Activated CD8-positive, alpha-beta memory T cell treated with anti-CD3 and anti-CD28 coated beads for 24 hours (primary cell): ENCODE measurements around the gene CTDSPL2.
"Not testable (repeated sequence)": the region's sequence is repeated elsewhere in the genome, so short reads cannot be mapped to it uniquely, and the experiment has no call there.

Source experiments
- DNase-seq: peaks from one replicate; pipeline ENCODE4 v3.0.0-alpha.2; 2020

The CTDSPL2 gene

DNA sequence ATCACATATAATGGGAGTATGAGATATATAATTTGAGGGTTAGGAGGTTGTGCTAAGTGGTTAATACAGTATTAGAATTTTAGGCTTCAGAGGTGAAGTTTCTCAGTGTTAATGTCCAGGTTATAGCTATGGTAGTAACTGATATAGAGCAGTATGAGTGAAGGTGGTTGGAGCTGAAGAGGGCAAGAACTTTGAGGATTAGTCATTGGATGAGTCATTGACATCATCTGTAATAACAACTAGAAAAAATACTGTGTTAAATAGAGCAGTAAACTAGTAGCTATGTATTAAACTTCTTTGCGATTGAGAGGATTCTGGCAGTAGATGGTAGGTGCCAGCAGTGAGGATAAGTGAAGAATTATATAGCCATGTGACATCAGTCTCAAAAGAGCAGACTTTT is 62.0 kb downstream of the CTDSPL2 start:
- DNase-seq, result no peak

DNA sequence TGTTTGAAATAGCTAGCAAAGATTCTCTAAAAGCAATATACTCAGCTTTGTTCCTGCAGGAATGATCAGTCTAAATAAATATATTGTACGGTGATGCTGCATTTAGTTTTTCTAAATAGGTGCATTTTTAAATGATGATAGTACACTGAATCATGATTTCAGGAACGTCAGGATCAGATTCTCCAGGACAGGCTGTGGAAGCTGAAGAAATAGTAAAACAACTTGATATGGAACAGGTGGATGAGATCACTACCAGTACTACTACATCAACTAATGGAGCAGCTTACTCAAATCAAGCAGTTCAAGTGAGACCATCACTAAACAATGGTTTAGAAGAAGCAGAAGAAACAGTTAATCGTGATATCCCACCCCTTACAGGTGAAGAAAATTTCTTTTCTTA is 63.2 kb downstream of the CTDSPL2 start:
- DNase-seq, result no peak

DNA sequence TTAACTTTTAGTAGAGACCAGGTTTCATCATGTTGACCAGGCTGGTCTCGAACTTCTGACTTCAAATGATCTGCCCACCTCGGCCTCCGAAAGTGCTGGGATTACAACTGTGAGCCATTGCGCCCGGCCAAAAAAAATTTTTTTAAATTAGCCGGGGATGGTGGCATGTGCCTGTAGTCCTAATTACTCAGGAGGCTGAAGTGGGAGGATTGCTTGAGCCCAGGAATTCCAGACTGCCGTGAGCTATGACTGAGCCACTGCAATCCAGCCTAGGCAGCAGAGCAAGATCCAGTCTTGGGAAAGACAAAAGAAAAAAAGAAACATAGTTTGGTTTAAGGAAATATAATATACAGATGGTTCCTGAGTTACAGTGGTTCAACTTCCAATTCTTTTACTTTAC is 64.6 kb downstream of the CTDSPL2 start:
- DNase-seq, result no peak

DNA sequence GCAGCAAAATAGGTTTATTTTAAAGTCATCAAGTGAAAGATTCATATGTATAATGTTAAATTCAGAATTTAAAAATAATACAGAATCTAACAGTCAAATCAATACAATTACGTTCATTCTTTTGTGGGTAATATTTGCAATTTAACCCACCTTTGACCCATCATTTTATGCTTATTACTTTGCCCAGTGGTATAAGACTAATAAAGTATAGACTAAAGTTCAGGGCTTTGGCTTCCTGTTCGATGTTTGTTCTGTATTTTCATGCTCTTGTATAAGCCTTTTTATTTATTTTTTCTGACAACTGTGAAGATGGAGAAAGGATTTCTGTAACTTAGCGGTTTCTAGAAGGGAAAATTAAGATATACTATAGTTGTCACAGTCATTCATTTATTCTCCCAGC is 65.2 kb downstream of the CTDSPL2 start:
- no peak for DNase-seq

DNA sequence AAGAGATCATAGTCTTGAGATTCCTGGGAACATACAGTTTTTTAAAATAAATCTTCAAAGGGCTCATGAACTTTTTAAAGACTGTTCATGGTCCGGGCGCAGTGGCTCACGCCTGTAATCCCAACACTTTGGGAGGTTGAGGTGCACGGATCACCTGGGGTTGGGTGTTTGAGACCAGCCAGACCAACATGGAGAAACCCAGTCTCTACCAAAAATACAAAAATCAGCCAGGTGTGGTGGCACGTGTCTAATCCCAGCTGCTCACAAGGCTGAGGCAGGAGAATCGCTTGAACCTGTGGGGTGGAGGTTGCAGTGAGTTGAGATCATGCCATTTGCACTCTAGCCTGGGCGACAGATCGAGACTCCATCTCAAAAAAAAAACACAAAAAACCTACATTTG is 68.1 kb downstream of the CTDSPL2 start:
- no peak for DNase-seq

DNA sequence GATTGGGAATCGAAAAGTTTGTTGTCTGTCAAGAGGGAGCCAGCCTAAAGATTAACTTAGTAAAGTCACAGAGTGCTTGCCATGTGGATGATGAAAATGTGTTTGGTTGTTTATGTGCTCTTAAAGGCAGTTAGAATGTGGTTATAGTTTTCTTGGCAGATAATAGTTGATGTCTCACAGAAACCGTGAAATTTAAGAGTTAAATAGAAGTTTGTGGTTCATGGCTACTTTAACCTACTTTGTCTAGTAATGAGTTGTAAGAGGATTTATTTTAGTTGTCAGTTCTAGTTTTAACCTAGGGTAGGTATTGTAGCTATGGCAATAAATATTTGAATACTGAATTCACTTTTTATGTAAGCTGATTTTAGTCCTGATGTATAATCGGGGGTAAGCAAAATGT is 73.1 kb downstream of the CTDSPL2 start:
- DNase-seq, result no peak

DNA sequence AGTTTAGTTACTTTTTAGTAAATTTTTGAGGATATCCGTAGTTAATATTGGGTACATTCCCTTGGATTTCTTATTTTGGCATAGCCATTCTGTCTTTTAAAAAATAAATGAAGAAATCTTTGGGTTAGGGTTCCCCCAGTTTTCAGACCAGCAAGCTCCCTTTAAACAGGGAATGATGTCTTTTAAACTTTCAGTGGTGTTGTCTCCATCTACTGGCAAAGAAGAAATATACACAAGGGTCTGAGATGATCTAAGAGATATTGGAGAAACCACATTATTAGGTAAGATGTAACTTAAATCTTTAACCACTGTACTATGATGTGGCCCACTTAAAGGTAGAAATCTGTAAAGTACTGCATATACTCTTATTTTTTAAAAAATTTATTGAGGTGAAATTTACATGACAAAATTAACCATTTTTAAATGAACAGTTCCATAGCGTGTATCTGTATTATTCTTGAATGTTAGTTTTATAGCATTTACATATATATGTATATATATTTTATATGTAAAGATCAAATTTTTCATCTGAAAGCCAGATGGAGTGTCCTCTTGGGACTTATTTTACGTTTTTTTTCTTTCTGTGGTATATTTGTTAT is 74.4 kb downstream of the CTDSPL2 start:
- no peak for DNase-seq

DNA sequence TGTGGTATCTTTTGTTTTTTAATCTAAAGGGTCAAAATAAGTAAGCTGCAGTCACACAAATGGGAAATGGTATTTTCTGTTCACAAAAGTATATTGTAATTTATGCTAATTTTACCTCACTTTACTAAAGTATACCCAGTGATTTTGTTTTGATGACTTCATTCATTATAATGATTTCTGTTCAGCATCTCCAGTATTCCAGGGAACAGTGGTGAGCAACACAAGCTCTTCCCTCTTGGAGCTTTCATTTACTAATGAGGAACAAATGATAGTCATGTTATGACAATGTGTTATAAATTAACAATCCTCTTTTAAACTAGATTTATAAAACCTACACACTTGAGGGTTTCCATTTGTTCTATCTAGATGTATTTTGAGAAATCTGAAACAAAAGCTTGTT is 89.0 kb downstream of the CTDSPL2 start:
- DNase-seq, result no peak

DNA sequence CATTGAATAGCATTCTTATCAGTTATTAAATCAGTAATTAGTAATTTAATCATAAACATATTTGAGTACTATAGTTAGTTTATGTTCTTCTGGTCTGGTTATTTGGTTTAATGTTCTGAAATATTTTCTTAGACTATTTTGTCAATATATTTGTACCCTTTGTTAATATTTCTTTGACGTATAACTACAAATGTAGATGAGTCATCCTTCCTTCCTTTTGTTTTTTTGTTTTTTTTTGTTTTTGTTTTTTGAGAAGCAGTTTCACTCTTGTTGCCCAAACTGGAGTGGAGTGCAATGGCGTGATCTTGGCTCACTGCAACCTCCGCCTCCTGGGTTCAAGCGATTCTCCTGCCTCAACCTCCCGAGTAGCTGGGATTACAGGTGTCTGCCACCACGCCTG is 92.1 kb downstream of the CTDSPL2 start:
- no peak for DNase-seq

DNA sequence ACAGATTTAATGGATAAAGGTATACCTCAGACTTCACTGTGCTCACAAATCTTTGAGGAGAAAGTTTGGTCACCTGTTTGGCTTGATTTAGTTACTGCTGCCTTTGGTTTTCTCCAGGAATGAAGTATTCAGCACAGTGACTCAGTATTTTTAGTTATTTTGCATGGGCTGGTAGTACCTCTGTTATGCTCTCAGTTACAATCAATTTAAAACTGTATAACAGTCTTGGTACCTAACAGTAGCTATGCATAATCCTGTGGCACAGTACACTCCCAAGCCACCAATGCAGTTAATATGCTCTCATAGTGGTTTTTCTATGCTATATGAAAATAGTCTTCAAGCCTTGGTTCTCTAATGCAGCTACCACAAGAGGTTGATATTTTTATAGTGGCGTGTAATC is 97.6 kb downstream of the CTDSPL2 start:
- DNase-seq, result no peak

DNA sequence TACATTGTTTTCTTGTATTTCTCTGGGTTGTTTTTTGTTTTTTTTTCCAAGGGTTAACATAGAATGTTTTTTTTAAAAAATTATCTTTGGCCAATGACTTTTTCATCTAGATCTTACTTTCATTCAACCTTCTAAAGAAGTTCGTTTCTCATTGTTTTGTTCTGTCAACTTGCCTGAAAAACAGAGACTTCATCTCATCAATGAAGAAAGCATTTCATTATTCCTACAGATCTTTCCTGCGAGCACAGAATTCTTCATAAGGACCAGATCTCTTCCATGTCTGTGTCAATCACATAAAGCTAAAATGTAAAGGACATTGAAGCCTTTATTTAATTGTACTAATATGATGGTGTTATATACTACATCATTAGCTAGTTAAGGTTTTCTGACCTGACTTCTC is 99.8 kb downstream of the CTDSPL2 start:
- no peak for DNase-seq

DNA sequence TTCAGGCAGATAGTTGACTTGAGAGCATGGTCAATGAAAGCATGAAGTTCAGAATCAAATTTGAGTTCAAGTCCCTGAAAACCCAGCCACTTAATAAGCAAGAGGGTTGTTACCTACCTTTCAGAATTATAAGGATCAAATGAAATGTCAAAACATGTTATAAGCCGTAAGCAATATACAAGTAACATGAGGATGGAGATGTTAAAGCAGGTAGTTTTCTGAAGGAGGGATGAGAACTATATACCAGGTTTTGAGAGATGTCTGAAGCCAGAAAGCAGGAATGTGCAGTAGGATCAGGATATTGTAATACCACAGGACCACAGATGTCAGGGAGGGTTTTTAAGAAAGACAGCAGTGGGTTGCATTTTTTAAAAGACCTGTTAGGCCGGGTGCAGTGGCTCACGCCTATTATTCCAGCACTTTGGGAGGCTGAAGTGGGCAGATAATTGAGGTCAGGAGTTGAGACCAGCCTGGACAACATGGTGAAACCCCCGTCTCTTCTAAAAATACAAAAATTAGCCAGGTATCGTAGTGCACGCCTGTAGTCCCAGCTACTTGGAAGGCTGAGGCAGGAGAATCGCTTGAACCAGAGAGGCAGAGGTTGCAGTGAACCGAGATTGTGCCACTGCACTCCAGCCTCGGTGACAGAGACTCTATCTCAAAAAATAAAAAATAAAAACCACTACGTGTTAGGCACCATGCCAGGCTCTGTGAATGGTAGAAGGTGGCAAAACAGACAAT is 102.6 kb downstream of the CTDSPL2 start:
- no peak for DNase-seq

DNA sequence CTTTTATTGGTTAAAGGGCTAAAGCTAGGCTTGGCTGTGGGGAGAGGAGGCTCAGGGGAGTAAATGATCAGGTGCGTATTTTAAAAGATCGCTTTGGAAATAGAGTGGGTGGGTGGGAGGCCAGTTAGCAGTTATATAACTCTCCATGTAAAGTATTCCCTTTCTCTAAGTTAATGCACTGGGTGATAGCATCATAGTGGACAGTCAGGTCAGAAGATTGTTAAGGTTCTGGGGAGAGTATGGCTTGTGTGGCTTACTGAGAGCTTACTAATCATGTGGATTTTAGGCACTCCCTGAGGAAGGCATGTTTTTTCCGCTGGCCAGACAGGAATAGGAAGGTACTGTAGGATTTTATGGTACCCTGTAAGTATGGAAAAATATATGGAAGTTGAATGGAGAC is 103.2 kb downstream of the CTDSPL2 start:
- no peak for DNase-seq

DNA sequence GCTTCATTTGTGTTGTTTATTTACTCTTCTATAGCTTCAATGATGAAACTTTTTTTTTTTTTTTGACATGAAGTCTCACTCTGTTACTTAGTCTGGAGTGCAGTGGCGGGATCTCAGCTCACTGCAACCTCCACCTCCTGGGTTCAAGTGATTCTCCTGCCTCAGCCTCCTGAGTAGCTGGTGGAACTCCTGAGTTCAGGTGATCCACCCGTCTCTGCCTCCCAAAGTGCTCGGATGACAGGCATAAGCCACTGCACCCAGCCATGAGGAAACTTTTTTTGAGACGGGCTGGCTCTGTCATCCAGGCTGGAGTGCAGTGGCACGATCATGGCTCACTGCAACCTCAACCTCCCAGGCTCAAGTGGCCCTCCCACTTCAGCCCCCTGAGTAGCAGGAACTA is 104.8 kb downstream of the CTDSPL2 start:
- DNase-seq, result not testable (repeated sequence)

DNA sequence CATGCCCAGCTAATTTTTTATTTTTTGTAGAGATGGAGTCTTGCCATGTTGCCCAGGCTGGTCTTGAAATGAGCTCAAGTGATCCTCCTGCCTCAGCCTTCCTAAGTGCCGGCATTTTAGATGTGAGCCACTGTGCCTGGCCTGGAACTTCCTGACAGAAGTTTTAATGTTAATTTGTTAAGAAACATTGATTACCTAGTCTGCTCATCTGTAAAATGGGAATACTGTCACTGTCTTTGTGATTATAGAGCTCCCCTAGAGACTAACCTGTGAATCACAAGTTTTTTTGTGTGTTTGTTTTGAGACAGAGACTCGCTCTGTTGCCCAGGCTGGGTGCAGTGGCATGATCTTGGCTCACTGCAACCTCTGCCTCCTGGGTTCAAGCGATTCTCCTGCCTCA is 105.3 kb downstream of the CTDSPL2 start:
- no peak for DNase-seq

DNA sequence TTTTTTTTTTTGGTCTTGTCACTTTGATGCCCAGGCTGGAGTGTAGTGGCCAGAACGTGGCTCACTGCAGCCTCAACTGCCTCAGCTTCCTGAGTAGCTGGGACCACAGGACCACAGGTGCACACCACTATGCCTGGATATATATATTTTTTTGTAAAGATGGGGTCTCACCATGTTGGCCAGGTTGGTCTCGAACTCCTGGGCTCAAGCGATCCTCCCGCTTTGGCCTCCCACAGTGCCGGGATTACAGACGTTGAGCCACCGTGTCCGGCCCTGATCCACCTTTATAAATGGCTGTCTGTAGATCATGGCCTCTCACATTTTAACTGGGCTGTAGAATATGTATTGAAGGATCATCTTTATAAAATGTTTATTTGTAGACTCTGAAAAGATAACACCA is 107.7 kb downstream of the CTDSPL2 start:
- no peak for DNase-seq

DNA sequence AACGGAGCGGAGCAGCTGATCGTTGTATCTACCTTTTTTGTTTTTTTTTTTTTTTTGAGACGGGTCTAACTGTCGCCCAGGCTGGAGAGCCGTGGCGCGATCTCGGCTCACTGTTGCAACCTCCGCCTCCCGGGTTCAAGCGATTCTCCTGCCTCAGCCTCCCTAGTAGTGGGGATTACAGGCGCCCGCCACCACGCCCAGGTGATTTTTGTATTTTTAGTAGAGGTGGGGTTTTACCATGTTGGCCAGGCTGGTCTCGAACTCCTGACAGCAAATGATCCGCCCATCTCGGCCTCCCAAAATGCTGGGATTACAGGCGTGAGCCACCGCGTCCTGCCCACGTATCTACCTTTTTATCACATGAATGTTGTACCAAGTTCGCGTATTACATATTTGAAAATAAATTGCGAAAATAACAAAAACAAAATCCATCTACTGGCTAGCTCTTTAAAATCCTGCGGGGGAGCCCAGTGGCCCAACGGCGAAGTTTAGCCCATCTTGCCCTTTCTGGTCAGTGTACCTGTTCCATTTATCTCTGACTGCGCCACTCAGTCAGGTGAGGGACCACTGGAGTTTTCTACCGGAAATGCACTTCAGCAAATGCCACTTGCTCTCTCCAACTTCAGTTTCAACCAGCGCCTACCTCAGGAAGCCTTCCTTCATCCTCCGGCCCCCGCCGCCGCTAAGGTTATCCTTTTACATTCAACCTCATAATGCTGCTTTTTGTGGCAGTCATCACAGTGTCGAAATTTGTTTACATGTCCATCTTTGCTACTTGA is 108.3 kb downstream of the CTDSPL2 start:
- DNase-seq, result peak; percentile 75

DNA sequence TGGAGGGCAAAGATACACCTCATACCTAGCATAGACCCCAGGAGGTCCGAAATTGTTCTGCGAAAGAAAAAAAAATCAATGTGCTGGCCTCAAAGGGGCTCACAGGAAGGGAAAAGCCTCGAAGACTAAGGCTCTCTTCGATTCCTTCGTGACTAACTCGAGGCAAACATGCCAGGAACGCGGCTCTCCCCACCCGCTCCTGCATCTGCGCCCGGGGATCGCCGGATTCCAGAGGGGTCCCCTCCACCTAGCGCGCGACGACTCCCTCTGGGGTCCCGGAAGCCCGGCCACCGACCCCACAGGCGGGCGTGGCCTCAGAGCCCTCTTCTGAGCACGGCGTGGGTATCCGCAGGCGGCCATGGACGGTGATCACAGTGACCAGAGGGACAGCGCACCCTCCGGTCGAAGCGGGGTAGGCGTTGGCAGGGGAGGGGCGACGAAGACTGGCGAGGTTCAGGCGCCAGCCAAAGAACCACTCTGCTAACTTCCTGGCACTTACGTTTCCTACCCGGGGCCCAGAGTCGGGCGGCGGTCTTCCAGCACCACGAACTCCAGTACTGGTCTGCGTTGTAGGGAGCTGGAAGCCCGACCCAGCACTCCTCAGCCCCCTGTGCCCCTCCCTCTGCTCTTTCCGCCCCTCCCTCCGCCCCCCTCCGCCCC is 109.0 kb downstream of the CTDSPL2 start:
- DNase-seq, result no peak

DNA sequence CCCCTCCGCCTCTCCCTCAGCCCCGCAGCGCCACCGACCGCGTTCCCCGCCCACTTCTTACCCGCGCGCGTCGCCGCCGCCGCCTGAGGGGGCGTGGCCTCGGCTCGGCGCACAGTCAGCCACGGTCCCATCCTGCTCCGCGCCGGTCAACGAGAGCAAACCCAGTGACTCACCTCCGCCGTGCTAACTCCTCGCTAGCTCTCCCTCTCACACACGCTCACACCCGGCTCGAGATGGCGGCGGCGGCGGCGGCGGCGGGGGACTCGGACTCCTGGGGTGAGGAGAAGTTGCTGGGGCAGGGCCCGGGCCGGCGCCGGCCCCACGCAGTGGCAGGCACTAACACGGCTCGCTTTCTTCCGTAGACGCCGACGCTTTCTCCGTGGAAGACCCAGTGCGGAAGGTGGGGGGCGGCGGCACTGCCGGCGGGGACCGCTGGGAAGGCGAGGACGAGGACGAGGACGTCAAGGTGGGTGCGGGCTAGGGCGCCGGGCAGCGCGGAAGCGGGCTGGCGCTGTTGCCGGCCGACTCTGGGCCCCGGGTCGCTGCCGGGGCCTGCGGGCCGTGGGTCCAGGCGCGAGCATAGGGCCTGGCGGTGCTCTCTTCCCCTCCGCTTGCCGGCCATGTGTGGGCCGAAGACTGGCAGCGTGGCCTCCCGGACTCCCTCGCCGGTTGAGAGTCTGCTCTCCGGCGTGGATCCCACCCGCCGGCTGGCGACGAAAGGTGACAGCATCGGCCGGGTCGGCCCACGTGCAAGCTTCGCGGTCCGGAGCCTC is 109.7 kb downstream of the CTDSPL2 start, which contains the start of gene EIF3J:
Gene EIF3J, plus strand, starts transcription at position 186 of the 773 bp plus-strand sequence. Its CDS starts 48 bp downstream, at position 234.
- DNase-seq, result peak; percentile 95

DNA sequence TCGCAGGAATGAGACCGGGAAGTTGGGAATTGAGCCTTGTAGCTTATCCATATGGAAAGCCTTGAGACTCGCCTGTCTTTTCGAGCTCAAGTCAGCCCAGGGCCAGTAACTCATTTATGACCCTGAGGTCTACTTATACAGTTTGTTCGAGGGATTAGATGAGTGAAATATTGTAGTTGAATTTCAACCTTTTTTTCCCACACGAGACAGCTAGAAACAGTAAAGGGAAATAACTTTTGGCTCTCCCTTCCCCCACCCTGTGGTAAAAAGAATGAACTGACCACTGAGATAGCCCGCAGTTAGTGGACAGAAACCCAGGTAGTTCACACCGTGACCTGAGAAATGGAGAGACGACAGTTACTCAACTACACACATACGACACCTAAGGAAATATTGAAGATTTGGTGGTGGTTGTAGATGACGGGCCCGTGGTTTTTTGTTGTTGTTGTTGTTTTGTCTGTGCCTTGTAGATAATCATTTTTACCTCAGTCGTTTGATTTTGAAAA is 110.4 kb downstream of the CTDSPL2 start:
- no peak for DNase-seq

DNA sequence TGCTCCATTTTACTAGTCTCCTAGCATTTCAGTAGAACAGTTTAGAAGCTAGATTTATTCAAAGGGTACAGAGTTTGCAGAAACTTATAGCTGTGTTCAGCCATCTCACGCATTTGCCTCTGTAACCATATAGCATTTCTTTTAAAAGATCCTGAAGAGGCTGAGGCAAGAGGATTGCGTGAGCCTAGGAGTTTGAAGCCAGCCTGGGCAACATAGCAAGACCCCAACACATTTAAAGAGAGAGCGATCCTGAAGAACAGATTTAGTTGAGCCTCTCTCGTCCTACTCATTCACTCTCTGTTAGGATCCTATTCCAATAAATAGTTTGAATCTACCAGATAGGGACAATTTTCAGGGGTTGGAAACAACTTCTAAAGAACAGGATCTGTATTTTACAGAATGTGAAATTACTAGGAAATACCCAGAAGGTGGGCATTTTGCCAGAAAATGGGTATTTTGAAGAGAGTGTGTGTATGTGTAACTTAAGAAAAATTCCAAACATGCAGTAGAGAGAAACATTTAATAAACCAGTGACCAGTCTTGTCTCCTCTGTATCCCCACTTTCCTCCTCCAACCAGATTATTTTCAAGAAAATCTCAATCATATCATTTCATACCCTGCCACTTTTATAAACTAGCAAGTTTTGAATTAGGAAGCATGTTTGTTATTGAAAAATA is 114.0 kb downstream of the CTDSPL2 start:
- DNase-seq, result no peak

DNA sequence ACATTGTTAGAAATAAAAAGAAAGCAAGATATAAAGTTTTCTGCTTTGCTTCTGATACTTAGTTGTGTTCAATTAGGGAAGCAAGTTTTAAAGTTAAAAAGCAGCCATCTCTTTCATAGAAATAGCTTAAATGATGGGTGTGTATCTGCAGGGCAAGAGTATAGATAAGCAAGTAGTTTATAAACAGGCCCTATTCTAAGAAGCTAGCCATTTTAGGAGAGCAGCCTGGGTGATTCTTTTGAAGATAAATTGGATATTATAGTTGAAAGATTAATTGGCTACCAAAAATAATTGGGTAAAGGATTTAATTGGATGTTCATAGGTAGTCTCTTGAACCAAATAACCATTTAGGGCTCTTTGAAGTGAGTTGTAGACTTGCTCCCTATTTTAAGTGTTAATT is 115.2 kb downstream of the CTDSPL2 start:
- no peak for DNase-seq
